Measurements from ENCODE around the gene ACRBP.

GRCh38 chr12:6638305-6638704 lies 8.9 kb downstream of the ACRBP start:
- TF ChIP-seq CTCF (IDR thresholded peaks at IDR 0.05) = no peak
- TF ChIP-seq TCF7L2 (IDR thresholded peaks at IDR 0.05; ENCODE audit: low read depth, low read length) = no peak
- no peak for TF ChIP-seq POLR2AphosphoS5 (IDR thresholded peaks at IDR 0.05; ENCODE audit: low read depth, low read length)
- no peak for TF ChIP-seq REST (IDR thresholded peaks at IDR 0.05; ENCODE audit: insufficient read depth in 1 of 2, low read depth in 2 of 2, low read length in 1 of 2)

Measured in Panc1 (cell line).